Hepatocyte (in vitro differentiated cells): Measurements from ENCODE around the gene OR6V1. TPM values are rescaled to one million over a fixed set of nuclear protein-coding genes. Genes with fewer than 3 reads are reported as not detected.

ENCODE experiments used
- DNase-seq: peaks from one replicate; pipeline ENCODE4 v3.0.0-alpha.2; 2016; ENCODE audit warnings: low spot score
- H2AFZ ChIP-seq: fragments of 200-600 bp; sonication (generic); 2 replicates; pipeline ENCODE4 v1.6.0; 2016; ENCODE audit warnings: antibody characterized with exemption, mild to moderate bottlenecking
- H3K27ac ChIP-seq: fragments of 200-600 bp; sonication (generic); 2 replicates; pipeline ENCODE4 v1.5.1; 2016; ENCODE audit warnings: mild to moderate bottlenecking
- H3K27me3 ChIP-seq: fragments of 200-600 bp; sonication (generic); 2 replicates; pipeline ENCODE4 v1.6.1; 2016
- H3K36me3 ChIP-seq: fragments of 200-600 bp; sonication (generic); replicated peaks from 2 replicates; pipeline ENCODE4 v1.5.1; 2016; ENCODE audit warnings: low read depth; ENCODE audit not compliant: insufficient read depth
- H3K4me1 ChIP-seq: fragments of 200-600 bp; sonication (generic); 2 replicates; pipeline ENCODE4 v1.5.1; 2016; ENCODE audit warnings: mild to moderate bottlenecking, moderate library complexity; ENCODE audit not compliant: insufficient read depth
- H3K4me2 ChIP-seq: fragments of 200-600 bp; sonication (generic); 2 replicates; pipeline ENCODE4 v1.6.0; 2016
- H3K4me3 ChIP-seq: fragments of 200-600 bp; sonication (generic); 2 replicates; pipeline ENCODE4 v1.5.1; 2016; ENCODE audit warnings: mild to moderate bottlenecking
- H3K79me2 ChIP-seq: fragments of 200-600 bp; sonication (generic); 2 replicates; pipeline ENCODE4 v1.6.0; 2017; ENCODE audit warnings: mild to moderate bottlenecking
- H3K9me2 ChIP-seq: fragments of 200-600 bp; sonication (generic); replicated peaks from 2 replicates; pipeline ENCODE4 v1.6.0; 2017; ENCODE audit warnings: mild to moderate bottlenecking; ENCODE audit not compliant: insufficient read depth
- H3K9me3 ChIP-seq: fragments of 200-600 bp; sonication (generic); 2 replicates; pipeline ENCODE4 v1.5.1; 2016; ENCODE audit warnings: low read depth, mild to moderate bottlenecking
- H4K20me1 ChIP-seq: fragments of 200-600 bp; sonication (generic); 2 replicates; pipeline ENCODE4 v1.6.0; 2016; ENCODE audit warnings: mild to moderate bottlenecking; ENCODE audit not compliant: insufficient read depth, poor library complexity, severe bottlenecking
- EZH2 ChIP-seq: fragments of 200-600 bp; sonication (generic); IDR thresholded peaks from 2 replicates; pipeline ENCODE4 v1.6.1; 2016; ENCODE audit warnings: antibody characterized with exemption, mild to moderate bottlenecking, borderline replicate concordance
- EZH2phosphoT487 ChIP-seq: fragments of 200-600 bp; sonication (generic); IDR thresholded peaks from one replicate; pipeline ENCODE4 v1.6.1; 2018; ENCODE audit warnings: antibody characterized with exemption, mild to moderate bottlenecking, low read depth, moderate library complexity; ENCODE audit not compliant: unreplicated experiment, severe bottlenecking
- WGBS: methylation state at CpG from one replicate; pipeline ENCODE4 v1.1.6; 2016; ENCODE audit warnings: low lambda C conversion rate; ENCODE audit errors: missing lambda C conversion rate; 5-methylcytosine and 5-hydroxymethylcytosine counted together
- polyA plus RNA-seq: library from polyadenylated mRNA; unstranded; fragments of >200 nt; fragmentation: Nextera tagmentation; extraction: Ambion mirVana; gene quantifications from 2 replicates; pipeline ENCODE4 v1.2.1, GENCODE V29; 2016
- total RNA-seq: library from RNA; depleted of rRNA; stranded (reverse); fragments of >200 nt; gene quantifications from 2 replicates; pipeline ENCODE4 v1.2.3, GENCODE V29; 2014
- TF ChIP-seq, protein P1 (sequence below): fragments of 200-600 bp; sonication (generic); IDR thresholded peaks from 2 replicates; pipeline ENCODE4 v1.5.1; 2016; ENCODE audit warnings: antibody characterized with exemption, mild to moderate bottlenecking; ENCODE audit not compliant: poor library complexity

The OR6V1 gene
- total and polyA plus RNA-seq, 2 experiments from 2014 or later: 0.34 TPM; not detected in 1

DNA sequence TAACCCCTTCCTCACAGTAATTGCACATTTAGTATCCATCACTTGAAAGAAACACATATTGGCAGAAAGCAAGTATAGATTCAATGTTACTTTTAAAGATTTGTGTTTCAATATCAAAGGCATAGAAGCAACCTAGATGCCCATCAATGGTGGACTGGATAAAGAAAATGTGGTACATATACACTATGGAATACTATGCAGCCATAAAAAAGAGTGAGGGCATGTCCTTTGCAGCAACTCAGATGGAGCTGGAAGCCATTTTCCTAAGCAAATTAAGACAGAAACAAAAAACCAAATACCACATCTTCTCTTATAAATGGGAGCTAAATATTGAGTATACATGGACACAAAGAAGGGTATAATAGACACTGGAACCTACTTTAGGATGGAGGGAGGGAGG lies 3.6 kb downstream of the OR6V1 start:
- H3K9me3 ChIP-seq: no peaks in the 10 kb centered on the region
- no peaks in the 10 kb centered on the region for H3K36me3 ChIP-seq
- no peaks in the 10 kb centered on the region for H4K20me1 ChIP-seq
- no peak overlapping the region for H3K4me3 ChIP-seq
- no peak overlapping the region for H2AFZ ChIP-seq
- H3K79me2 ChIP-seq: no peaks in the 10 kb centered on the region
- DNase-seq: no peak
- no peak overlapping the region for H3K4me2 ChIP-seq
- no peaks in the 10 kb centered on the region for H3K4me1 ChIP-seq
- no peaks in the 10 kb centered on the region for H3K9me2 ChIP-seq
- no peaks in the 10 kb centered on the region for H3K27me3 ChIP-seq
- TF ChIP-seq EZH2: no peak
- TF ChIP-seq, protein P1, sequence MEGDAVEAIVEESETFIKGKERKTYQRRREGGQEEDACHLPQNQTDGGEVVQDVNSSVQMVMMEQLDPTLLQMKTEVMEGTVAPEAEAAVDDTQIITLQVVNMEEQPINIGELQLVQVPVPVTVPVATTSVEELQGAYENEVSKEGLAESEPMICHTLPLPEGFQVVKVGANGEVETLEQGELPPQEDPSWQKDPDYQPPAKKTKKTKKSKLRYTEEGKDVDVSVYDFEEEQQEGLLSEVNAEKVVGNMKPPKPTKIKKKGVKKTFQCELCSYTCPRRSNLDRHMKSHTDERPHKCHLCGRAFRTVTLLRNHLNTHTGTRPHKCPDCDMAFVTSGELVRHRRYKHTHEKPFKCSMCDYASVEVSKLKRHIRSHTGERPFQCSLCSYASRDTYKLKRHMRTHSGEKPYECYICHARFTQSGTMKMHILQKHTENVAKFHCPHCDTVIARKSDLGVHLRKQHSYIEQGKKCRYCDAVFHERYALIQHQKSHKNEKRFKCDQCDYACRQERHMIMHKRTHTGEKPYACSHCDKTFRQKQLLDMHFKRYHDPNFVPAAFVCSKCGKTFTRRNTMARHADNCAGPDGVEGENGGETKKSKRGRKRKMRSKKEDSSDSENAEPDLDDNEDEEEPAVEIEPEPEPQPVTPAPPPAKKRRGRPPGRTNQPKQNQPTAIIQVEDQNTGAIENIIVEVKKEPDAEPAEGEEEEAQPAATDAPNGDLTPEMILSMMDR: no peak
- TF ChIP-seq EZH2phosphoT487: no peak
- no peak overlapping the region for H3K27ac ChIP-seq

DNA sequence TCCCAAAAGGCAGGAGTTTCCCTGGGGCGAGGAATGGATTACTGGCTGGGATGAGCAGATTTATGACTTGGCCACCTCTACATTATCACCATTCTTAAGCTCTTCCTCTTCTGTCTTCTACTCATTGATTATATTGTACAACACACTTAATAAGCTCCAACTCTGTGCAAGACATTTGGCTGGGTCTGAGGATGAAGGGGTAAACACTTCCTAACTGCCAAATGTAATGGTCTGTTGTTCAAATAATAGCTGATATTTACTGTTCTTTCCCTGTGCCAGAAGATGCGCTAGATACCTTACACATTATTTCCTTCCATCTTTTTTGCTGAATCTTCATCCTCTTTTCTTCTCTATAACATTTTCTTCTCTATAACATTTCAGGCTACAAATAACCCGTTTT lies 11.6 kb downstream of the OR6V1 start:
- WGBS: 81% methylated on average over 3 of the region's 3 CpGs
- Histone ChIP-seq H4K20me1 (no peaks in the 10 kb centered on the region), H3K4me1 (no peaks in the 10 kb centered on the region), H3K27ac (no peak overlapping the region), H3K4me2 (no peak overlapping the region), H3K79me2 (no peaks in the 10 kb centered on the region), H3K27me3 (no peaks in the 10 kb centered on the region), H3K9me2 (no peaks in the 10 kb centered on the region), H3K4me3 (no peak overlapping the region), H2AFZ (no peak overlapping the region), H3K9me3 (no peaks in the 10 kb centered on the region), H3K36me3 (no peaks in the 10 kb centered on the region)
- no peak for DNase-seq
- TF ChIP-seq EZH2 (no peak), EZH2phosphoT487 (no peak)
- TF ChIP-seq, protein P1: no peak

DNA sequence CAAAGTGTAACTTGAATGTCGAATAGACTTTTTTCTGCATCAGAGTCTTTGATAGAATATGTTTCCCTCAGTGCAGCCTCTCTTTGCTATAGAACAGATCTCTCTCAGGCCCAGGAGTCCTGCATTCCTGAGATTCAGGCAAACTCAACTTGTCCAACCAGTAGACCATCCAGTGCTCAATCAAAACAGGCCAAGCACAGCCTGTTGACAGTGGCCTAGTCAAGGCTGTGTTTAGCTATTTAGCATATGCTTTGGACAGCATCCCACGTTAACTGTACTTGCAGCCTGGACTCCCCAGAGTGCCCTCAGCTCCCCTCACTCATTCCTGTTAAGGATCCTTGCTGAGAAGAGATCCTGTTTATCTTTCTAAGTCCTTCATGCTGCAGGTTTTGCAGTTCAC lies 16.3 kb downstream of the OR6V1 start:
- Histone ChIP-seq H3K9me2 (no peaks in the 10 kb centered on the region), H3K36me3 (no peaks in the 10 kb centered on the region), H3K9me3 (no peaks in the 10 kb centered on the region), H3K79me2 (no peaks in the 10 kb centered on the region), H3K27ac (no peak overlapping the region), H3K4me1 (no peaks in the 10 kb centered on the region), H3K4me3 (no peak overlapping the region), H3K4me2 (no peak overlapping the region), H2AFZ (no peak overlapping the region), H4K20me1 (no peaks in the 10 kb centered on the region), H3K27me3 (no peaks in the 10 kb centered on the region)
- DNase-seq: no peak
- WGBS: 48% methylated on average over 2 of the region's 2 CpGs
- TF ChIP-seq EZH2 (no peak), EZH2phosphoT487 (no peak)
- TF ChIP-seq, protein P1: no peak

- Histone ChIP-seq H4K20me1 (no peaks in the 10 kb centered on the region), H3K4me2 (no peak overlapping the region), H3K79me2 (no peaks in the 10 kb centered on the region), H3K27ac (no peak overlapping the region), H2AFZ (no peak overlapping the region), H3K9me3 (no peaks in the 10 kb centered on the region), H3K9me2 (no peaks in the 10 kb centered on the region), H3K27me3 (no peaks in the 10 kb centered on the region), H3K4me1 (no peaks in the 10 kb centered on the region), H3K4me3 (no peak overlapping the region), H3K36me3 (no peaks in the 10 kb centered on the region)
- TF ChIP-seq, protein P1: no peak
- no peak for TF ChIP-seq EZH2
- no peak for TF ChIP-seq EZH2phosphoT487
- WGBS: 76% methylated on average over 6 of the region's 6 CpGs
- DNase-seq: no peak
Measured at GRCh38 chr7:143069912-143070500, 17.9 kb downstream of the OR6V1 start.
